ENCODE data around the gene TAF8. TPM values are rescaled to one million over a fixed set of nuclear protein-coding genes. Genes with fewer than 3 reads are reported as not detected.

TAF8 gene
- total and polyA plus RNA-seq, 2 donors = 13.0 to 21.9 TPM

- no peak overlapping the region for H3K27ac ChIP-seq (ENCODE audit: low read depth in 1 of 2, low read length in 1 of 2)
- no peaks in the 10 kb centered on the region for H3K36me3 ChIP-seq (ENCODE audit: control insufficient read depth in 2 of 2, insufficient read depth in 2 of 2, low read length in 1 of 2)
- DNase-seq (ENCODE audit: low read depth in 6 of 9, low spot score in 9 of 9) = no peak
- 90% methylated on average over 19 of the region's 19 CpGs for WGBS
- H3K4me3 ChIP-seq (ENCODE audit: low read length in 2 of 2) = no peak overlapping the region
- peaks cover 0 to 6% of the 10 kb centered on the region in 2 donors for H3K9me3 ChIP-seq (ENCODE audit: control insufficient read depth in 2 of 2, insufficient read depth in 1 of 2, low read length in 1 of 2)
- peaks cover 0 to 15% of the 10 kb centered on the region in 2 donors for H3K4me1 ChIP-seq (ENCODE audit: control insufficient read depth in 2 of 2, insufficient read depth in 2 of 2, low read length in 2 of 2)
- peaks cover 0 to 25% of the 10 kb centered on the region in 2 donors for H3K27me3 ChIP-seq (ENCODE audit: control insufficient read depth in 2 of 2, insufficient read depth in 1 of 2, low read length in 1 of 2)
Observed at GRCh38 chr6:42106112-42107023, 56.0 kb downstream of the TAF8 start.

- no peaks in the 10 kb centered on the region for H3K36me3 ChIP-seq (ENCODE audit: control insufficient read depth in 2 of 2, insufficient read depth in 2 of 2, low read length in 1 of 2)
- H3K27ac ChIP-seq (ENCODE audit: low read depth in 1 of 2, low read length in 1 of 2) = no peak overlapping the region
- H3K9me3 ChIP-seq (ENCODE audit: control insufficient read depth in 2 of 2, insufficient read depth in 1 of 2, low read length in 1 of 2) = peaks cover 0 to 6% of the 10 kb centered on the region in 2 donors
- no peak for DNase-seq (ENCODE audit: low read depth in 6 of 9, low spot score in 9 of 9)
- peaks cover 0 to 15% of the 10 kb centered on the region in 2 donors for H3K4me1 ChIP-seq (ENCODE audit: control insufficient read depth in 2 of 2, insufficient read depth in 2 of 2, low read length in 2 of 2)
- WGBS = 96% methylated on average over 2 of the region's 2 CpGs
- H3K4me3 ChIP-seq (ENCODE audit: low read length in 2 of 2) = no peak overlapping the region
- H3K27me3 ChIP-seq (ENCODE audit: control insufficient read depth in 2 of 2, insufficient read depth in 1 of 2, low read length in 1 of 2) = peaks cover 0 to 26% of the 10 kb centered on the region in 2 donors
Observed at GRCh38 chr6:42108071-42108470, 57.7 kb downstream of the TAF8 start.

- no peak for DNase-seq (ENCODE audit: low read depth in 6 of 9, low spot score in 9 of 9)
- H3K36me3 ChIP-seq (ENCODE audit: control insufficient read depth in 2 of 2, insufficient read depth in 2 of 2, low read length in 1 of 2) = no peaks in the 10 kb centered on the region
- peaks cover 0 to 6% of the 10 kb centered on the region in 2 donors for H3K9me3 ChIP-seq (ENCODE audit: control insufficient read depth in 2 of 2, insufficient read depth in 1 of 2, low read length in 1 of 2)
- H3K27me3 ChIP-seq (ENCODE audit: control insufficient read depth in 2 of 2, insufficient read depth in 1 of 2, low read length in 1 of 2) = peaks cover 0 to 17% of the 10 kb centered on the region in 2 donors
- WGBS = 90% methylated on average over 3 of the region's 3 CpGs
- no peak overlapping the region for H3K4me3 ChIP-seq (ENCODE audit: low read length in 2 of 2)
- peaks cover 0 to 3% of the 10 kb centered on the region in 2 donors for H3K4me1 ChIP-seq (ENCODE audit: control insufficient read depth in 2 of 2, insufficient read depth in 2 of 2, low read length in 2 of 2)
- H3K27ac ChIP-seq (ENCODE audit: low read depth in 1 of 2, low read length in 1 of 2) = no peak overlapping the region
Observed at GRCh38 chr6:42110683-42111082, 60.4 kb downstream of the TAF8 start.

GRCh38 chr6:42112351-42112750 lies 62.0 kb downstream of the TAF8 start:
- H3K36me3 ChIP-seq (ENCODE audit: control insufficient read depth in 2 of 2, insufficient read depth in 2 of 2, low read length in 1 of 2) = no peaks in the 10 kb centered on the region
- H3K4me1 ChIP-seq (ENCODE audit: control insufficient read depth in 2 of 2, insufficient read depth in 2 of 2, low read length in 2 of 2) = no peaks in the 10 kb centered on the region
- H3K9me3 ChIP-seq (ENCODE audit: control insufficient read depth in 2 of 2, insufficient read depth in 1 of 2, low read length in 1 of 2) = peaks cover 0 to 6% of the 10 kb centered on the region in 2 donors
- no peak overlapping the region for H3K4me3 ChIP-seq (ENCODE audit: low read length in 2 of 2)
- WGBS = 98% methylated on average over 1 of the region's 1 CpG
- H3K27ac ChIP-seq (ENCODE audit: low read depth in 1 of 2, low read length in 1 of 2) = no peak overlapping the region
- peaks cover 0 to 15% of the 10 kb centered on the region in 2 donors for H3K27me3 ChIP-seq (ENCODE audit: control insufficient read depth in 2 of 2, insufficient read depth in 1 of 2, low read length in 1 of 2)
- DNase-seq (ENCODE audit: low read depth in 6 of 9, low spot score in 9 of 9) = no peak

- Histone ChIP-seq H3K36me3 (ENCODE audit: control insufficient read depth in 2 of 2, insufficient read depth in 2 of 2, low read length in 1 of 2) (no peaks in the 10 kb centered on the region), H3K27me3 (ENCODE audit: control insufficient read depth in 2 of 2, insufficient read depth in 1 of 2, low read length in 1 of 2) (peaks cover 0 to 9% of the 10 kb centered on the region in 2 donors), H3K27ac (ENCODE audit: low read depth in 1 of 2, low read length in 1 of 2) (no peak overlapping the region), H3K9me3 (ENCODE audit: control insufficient read depth in 2 of 2, insufficient read depth in 1 of 2, low read length in 1 of 2) (peaks cover 0 to 6% of the 10 kb centered on the region in 2 donors), H3K4me1 (ENCODE audit: control insufficient read depth in 2 of 2, insufficient read depth in 2 of 2, low read length in 2 of 2) (no peaks in the 10 kb centered on the region), H3K4me3 (ENCODE audit: low read length in 2 of 2) (no peak overlapping the region)
- WGBS = 91% methylated on average over 5 of the region's 5 CpGs
- DNase-seq (ENCODE audit: low read depth in 6 of 9, low spot score in 9 of 9) = no peak
Observed at GRCh38 chr6:42113936-42114636, 63.8 kb downstream of the TAF8 start.

GRCh38 chr6:42117843-42118161 lies 67.5 kb downstream of the TAF8 start:
- H3K4me1 ChIP-seq (ENCODE audit: control insufficient read depth in 2 of 2, insufficient read depth in 2 of 2, low read length in 2 of 2) = no peaks in the 10 kb centered on the region
- H3K36me3 ChIP-seq (ENCODE audit: control insufficient read depth in 2 of 2, insufficient read depth in 2 of 2, low read length in 1 of 2) = no peaks in the 10 kb centered on the region
- H3K9me3 ChIP-seq (ENCODE audit: control insufficient read depth in 2 of 2, insufficient read depth in 1 of 2, low read length in 1 of 2) = no peaks in the 10 kb centered on the region
- 95% methylated on average over 3 of the region's 3 CpGs for WGBS
- DNase-seq (ENCODE audit: low read depth in 6 of 9, low spot score in 9 of 9) = no peak
- H3K27me3 ChIP-seq (ENCODE audit: control insufficient read depth in 2 of 2, insufficient read depth in 1 of 2, low read length in 1 of 2) = no peaks in the 10 kb centered on the region
- H3K4me3 ChIP-seq (ENCODE audit: low read length in 2 of 2) = no peak overlapping the region
- no peak overlapping the region for H3K27ac ChIP-seq (ENCODE audit: low read depth in 1 of 2, low read length in 1 of 2)

- no peak for DNase-seq (ENCODE audit: low read depth in 6 of 9, low spot score in 9 of 9)
- H3K36me3 ChIP-seq (ENCODE audit: control insufficient read depth in 2 of 2, insufficient read depth in 2 of 2, low read length in 1 of 2) = no peaks in the 10 kb centered on the region
- no peaks in the 10 kb centered on the region for H3K27me3 ChIP-seq (ENCODE audit: control insufficient read depth in 2 of 2, insufficient read depth in 1 of 2, low read length in 1 of 2)
- WGBS = 91% methylated on average over 10 of the region's 10 CpGs
- no peak overlapping the region for H3K4me3 ChIP-seq (ENCODE audit: low read length in 2 of 2)
- no peak overlapping the region for H3K27ac ChIP-seq (ENCODE audit: low read depth in 1 of 2, low read length in 1 of 2)
- no peaks in the 10 kb centered on the region for H3K4me1 ChIP-seq (ENCODE audit: control insufficient read depth in 2 of 2, insufficient read depth in 2 of 2, low read length in 2 of 2)
- H3K9me3 ChIP-seq (ENCODE audit: control insufficient read depth in 2 of 2, insufficient read depth in 1 of 2, low read length in 1 of 2) = no peaks in the 10 kb centered on the region
Observed at GRCh38 chr6:42118162-42119001, 68.1 kb downstream of the TAF8 start.

GRCh38 chr6:42120895-42121865 lies 70.9 kb downstream of the TAF8 start:
- Histone ChIP-seq H3K27me3 (ENCODE audit: control insufficient read depth in 2 of 2, insufficient read depth in 1 of 2, low read length in 1 of 2) (no peaks in the 10 kb centered on the region), H3K4me3 (ENCODE audit: low read length in 2 of 2) (no peak overlapping the region), H3K27ac (ENCODE audit: low read depth in 1 of 2, low read length in 1 of 2) (no peak overlapping the region), H3K9me3 (ENCODE audit: control insufficient read depth in 2 of 2, insufficient read depth in 1 of 2, low read length in 1 of 2) (peaks cover 0 to 8% of the 10 kb centered on the region in 2 donors), H3K4me1 (ENCODE audit: control insufficient read depth in 2 of 2, insufficient read depth in 2 of 2, low read length in 2 of 2) (no peaks in the 10 kb centered on the region), H3K36me3 (ENCODE audit: control insufficient read depth in 2 of 2, insufficient read depth in 2 of 2, low read length in 1 of 2) (no peaks in the 10 kb centered on the region)
- DNase-seq (ENCODE audit: low read depth in 6 of 9, low spot score in 9 of 9) = no peak
- 97% methylated on average over 8 of the region's 8 CpGs for WGBS
